Measurements from ENCODE around the gene DDX1.

- no peak for TF ChIP-seq CTCF (IDR thresholded peaks at IDR 0.05)
- TF ChIP-seq POLR2A (IDR thresholded peaks at IDR 0.05), result no peak
Measured at GRCh38 chr2:15546297-15547098, 45.2 kb upstream of the DDX1 start.
